GM10248 (cell line): ENCODE results near the gene RBM19.
A peak's percentile ranks its signal among the peaks of the same experiment; 100 is the strongest.

ENCODE experiments used
- CTCF ChIA-PET: fragments of 300-600 bp; sonication (Branson Sonifier 250); formaldehyde crosslinking; extraction: SDS; loops from one replicate; lab custom pipeline; 2021; ENCODE audit warnings: antibody characterized with exemption; lab: Yijun Ruan, JAX
- POLR2A ChIA-PET: fragments of 350-650 bp; sonication (Branson Sonifier 250); formaldehyde crosslinking; extraction: SDS; loops from one replicate; lab custom pipeline; 2020; ENCODE audit warnings: antibody characterized with exemption; lab: Yijun Ruan, JAX
- DNase-seq: peaks from one replicate; pipeline ENCODE4 v3.0.0; 2012; ENCODE audit errors: extremely low spot score
- CTCF ChIP-seq: IDR thresholded peaks from 2 replicates; pipeline ENCODE4 v1.5.1; 2012; ENCODE audit warnings: mild to moderate bottlenecking, low read depth; ENCODE audit errors: extremely low read depth, missing control alignments, control extremely low read depth

RBM19 gene

GRCh38 chr12:113861708-113862312 lies 104.3 kb downstream of the RBM19 start:
- ChIA-PET CTCF (interaction anchor here (1.1 to 1.7 kb wide), 2 partner anchors 11 to 15 kb away, joined by 5 to 6 read pairs; no protein-coding TSS in a partner anchor), POLR2A (no interaction called here)
- TF ChIP-seq CTCF: no peak
- peak; percentile 43 for DNase-seq

GRCh38 chr12:113860950-113861349 lies 105.2 kb downstream of the RBM19 start:
- no peak for DNase-seq
- ChIA-PET POLR2A (no interaction called here), CTCF (interaction anchor here (1.7 kb wide), 1 partner anchor 16 kb away, joined by 6 read pairs; no protein-coding TSS in a partner anchor)
- TF ChIP-seq CTCF: no peak

GRCh38 chr12:113860059-113860820 lies 105.9 kb downstream of the RBM19 start:
- POLR2A ChIA-PET: no interaction called here

GRCh38 chr12:113858841-113859386 lies 107.2 kb downstream of the RBM19 start:
- no peak for TF ChIP-seq CTCF
- ChIA-PET CTCF (no interaction called here), POLR2A (no interaction called here)
- no peak for DNase-seq

More at GRCh38 chr12:113860059-113860820, 105.9 kb downstream of the RBM19 start:
- CTCF ChIA-PET: no interaction called here
- no peak for TF ChIP-seq CTCF
- DNase-seq: no peak

- ChIA-PET POLR2A (no interaction called here), CTCF (interaction anchor here (1.2 kb wide), 1 partner anchor 9 kb away, joined by 5 read pairs; no protein-coding TSS in a partner anchor)
- no peak for DNase-seq
- TF ChIP-seq CTCF: no peak
These were observed 108.8 kb downstream of the RBM19 start for GRCh38 chr12:113857371-113857770.

- POLR2A ChIA-PET: no interaction called here
- DNase-seq: no peak
- TF ChIP-seq CTCF: no peak
- CTCF ChIA-PET: interaction anchor here (1.0 kb wide), 1 partner anchor 10 kb away, joined by 3 read pairs; no protein-coding TSS in a partner anchor
These were observed 110.1 kb downstream of the RBM19 start for GRCh38 chr12:113855998-113856397.
